HG03442 (cell line): ENCODE data around the gene L1CAM.

Source experiments
- ATAC-seq: cut with Tn5 transposase; IDR thresholded peaks from one replicate; pipeline ENCODE4 v1.9.1; 2021; ENCODE audit warnings: mild to moderate bottlenecking, moderate library complexity; ENCODE audit not compliant: unreplicated experiment

The L1CAM gene

GRCh38 chrX:153885968-153886903, at the start of gene L1CAM:
L1CAM (minus strand) TSS chrX:153886173; CDS start chrX:153875836, 10,337 bp downstream.
- no peak for ATAC-seq

GRCh38 chrX:153935326-153935851, 49.4 kb upstream of the L1CAM start:
- ATAC-seq, result no peak

- ATAC-seq, result peak; percentile 80
These were observed 48.9 kb upstream of the L1CAM start, which contains the start of gene NAA10 for GRCh38 chrX:153934762-153935325. NAA10 (minus strand) TSS chrX:153935037; CDS start chrX:153934904, 133 bp downstream.

- peak; percentile 19 for ATAC-seq
These were observed 48.3 kb upstream of the L1CAM start for GRCh38 chrX:153934148-153934761.

- ATAC-seq, result no peak
These were observed 47.8 kb upstream of the L1CAM start for GRCh38 chrX:153933748-153934147.

GRCh38 chrX:153932220-153932915, 46.4 kb upstream of the L1CAM start:
- no peak for ATAC-seq

GRCh38 chrX:153931748-153932147, 45.8 kb upstream of the L1CAM start:
- no peak for ATAC-seq

- no peak for ATAC-seq
These were observed 45.2 kb upstream of the L1CAM start for GRCh38 chrX:153931151-153931550.

GRCh38 chrX:153930011-153930910, 44.3 kb upstream of the L1CAM start:
- no peak for ATAC-seq

GRCh38 chrX:153929576-153929975, 43.6 kb upstream of the L1CAM start:
- ATAC-seq, result no peak

- no peak for ATAC-seq
These were observed 42.9 kb upstream of the L1CAM start for GRCh38 chrX:153928846-153929245.

GRCh38 chrX:153927922-153928760, 42.2 kb upstream of the L1CAM start:
- ATAC-seq, result peak; percentile 69

- ATAC-seq, result no peak
These were observed 41.6 kb upstream of the L1CAM start for GRCh38 chrX:153927672-153927921.

- no peak for ATAC-seq
These were observed 41.1 kb upstream of the L1CAM start for GRCh38 chrX:153926858-153927671.

- no peak for ATAC-seq
These were observed 40.5 kb upstream of the L1CAM start for GRCh38 chrX:153926552-153926857.

GRCh38 chrX:153925739-153926551, 40.0 kb upstream of the L1CAM start, which contains the start of gene ARHGAP4:
ARHGAP4 (minus strand) TSS chrX:153926264; CDS start chrX:153926202, 62 bp downstream.
- ATAC-seq, result no peak

GRCh38 chrX:153925387-153925738, 39.4 kb upstream of the L1CAM start:
- no peak for ATAC-seq
